ENCODE data around the gene SH3PXD2A. TPM values are rescaled to one million over a fixed set of nuclear protein-coding genes. Genes with fewer than 3 reads are reported as not detected.

Gene SH3PXD2A
- total and polyA plus RNA-seq, 2 donors (not counting 1 experiment from before 2014, with no cell fraction given): 3.2 to 33.5 TPM

DNA sequence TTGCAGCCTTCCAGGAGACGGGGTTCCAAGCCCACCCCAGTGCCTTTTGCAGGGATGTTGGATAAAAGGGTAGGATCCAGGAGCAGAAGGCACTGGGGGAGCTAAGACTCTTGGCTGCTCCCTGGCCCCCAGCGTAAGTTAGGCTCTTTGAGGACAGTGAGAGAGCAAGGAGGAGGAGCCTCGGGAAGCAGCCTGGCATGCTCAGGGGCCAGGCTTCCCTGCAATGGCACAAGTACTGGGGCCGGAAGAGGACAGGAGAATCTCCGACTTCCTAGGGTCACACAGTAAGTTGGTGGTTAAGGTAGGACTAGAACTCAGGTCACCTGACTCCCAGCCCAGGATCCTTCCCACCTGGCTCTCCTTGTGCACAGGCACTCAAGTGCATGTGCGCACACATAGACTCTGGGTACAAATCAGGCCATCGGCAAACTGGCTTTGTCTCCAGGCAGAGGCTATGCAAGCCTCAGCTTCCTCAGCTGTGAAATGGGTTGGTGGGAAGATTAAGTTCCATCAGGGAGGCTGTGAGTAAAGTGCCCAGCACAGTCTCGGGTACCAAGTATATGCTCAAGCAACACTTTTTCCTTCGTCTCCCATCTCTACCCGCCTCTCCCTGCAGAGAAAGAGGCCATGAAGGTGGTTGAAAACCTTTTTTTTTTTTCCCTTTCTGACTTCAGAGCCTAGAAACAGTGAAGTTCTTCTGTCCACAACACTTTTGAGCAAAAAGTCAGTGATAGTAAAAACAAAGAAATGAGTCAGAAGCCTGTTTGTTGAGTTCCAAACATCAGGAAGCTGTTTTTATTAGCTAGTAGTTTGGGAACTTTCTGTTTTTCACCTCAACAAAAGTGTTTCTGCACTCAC, 282.8 kb downstream of the SH3PXD2A start:
- H3K9ac ChIP-seq (ENCODE audit: low read length): no peak overlapping the region
- DNase-seq: no peak
- H3K27ac Mint-ChIP-seq: no peak overlapping the region
- H3K79me2 ChIP-seq (ENCODE audit: control insufficient read depth, insufficient read depth, low read length): no peaks in the 10 kb centered on the region
- 96% methylated on average over 7 of the region's 10 CpGs for WGBS (ENCODE audit: insufficient coverage)
- ChIA-PET CTCF (no interaction called here), POLR2A (no interaction called here)
- no peaks in the 10 kb centered on the region for H3K4me1 ChIP-seq (ENCODE audit: control insufficient read depth in 2 of 2, insufficient read depth in 2 of 2, low read length in 2 of 2)
- no peak for ATAC-seq (ENCODE audit: low read depth)
- no peaks in the 10 kb centered on the region for H3K9me3 Mint-ChIP-seq (ENCODE audit: insufficient read depth)
- no peak overlapping the region for H3K4me3 Mint-ChIP-seq
- peaks cover 7% of the 10 kb centered on the region for H3K27me3 Mint-ChIP-seq
- no peaks in the 10 kb centered on the region for H3K4me1 Mint-ChIP-seq
- no peak overlapping the region for H3K4me2 ChIP-seq (replicated peaks; ENCODE audit: low read depth, low read length, poor library complexity, severe bottlenecking)
- TF ChIP-seq EZH2 (IDR thresholded peaks at IDR 0.05; ENCODE audit: borderline replicate concordance, insufficient read depth, low read depth, low read length, poor library complexity, severe bottlenecking): no peak
- TF ChIP-seq, protein P1, sequence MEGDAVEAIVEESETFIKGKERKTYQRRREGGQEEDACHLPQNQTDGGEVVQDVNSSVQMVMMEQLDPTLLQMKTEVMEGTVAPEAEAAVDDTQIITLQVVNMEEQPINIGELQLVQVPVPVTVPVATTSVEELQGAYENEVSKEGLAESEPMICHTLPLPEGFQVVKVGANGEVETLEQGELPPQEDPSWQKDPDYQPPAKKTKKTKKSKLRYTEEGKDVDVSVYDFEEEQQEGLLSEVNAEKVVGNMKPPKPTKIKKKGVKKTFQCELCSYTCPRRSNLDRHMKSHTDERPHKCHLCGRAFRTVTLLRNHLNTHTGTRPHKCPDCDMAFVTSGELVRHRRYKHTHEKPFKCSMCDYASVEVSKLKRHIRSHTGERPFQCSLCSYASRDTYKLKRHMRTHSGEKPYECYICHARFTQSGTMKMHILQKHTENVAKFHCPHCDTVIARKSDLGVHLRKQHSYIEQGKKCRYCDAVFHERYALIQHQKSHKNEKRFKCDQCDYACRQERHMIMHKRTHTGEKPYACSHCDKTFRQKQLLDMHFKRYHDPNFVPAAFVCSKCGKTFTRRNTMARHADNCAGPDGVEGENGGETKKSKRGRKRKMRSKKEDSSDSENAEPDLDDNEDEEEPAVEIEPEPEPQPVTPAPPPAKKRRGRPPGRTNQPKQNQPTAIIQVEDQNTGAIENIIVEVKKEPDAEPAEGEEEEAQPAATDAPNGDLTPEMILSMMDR (IDR thresholded peaks at IDR 0.05): no peak
- no peak overlapping the region for H2AFZ ChIP-seq (ENCODE audit: insufficient read depth, low read depth, low read length, poor library complexity, severe bottlenecking)
- no peak overlapping the region for H3K4me3 ChIP-seq (ENCODE audit: control extremely low read depth in 1 of 5, extremely low read depth in 1 of 5, insufficient read depth in 1 of 5, low read depth in 2 of 5, low read length in 4 of 5)
- H3K27me3 ChIP-seq (replicated peaks in 1 of 4; ENCODE audit: control extremely low read depth in 1 of 4, control insufficient read depth in 3 of 4, insufficient read depth in 4 of 4, low read length in 3 of 4): no peaks in the 10 kb centered on the region
- H3K36me3 ChIP-seq (replicated peaks in 1 of 2; ENCODE audit: control extremely low read depth in 1 of 2, control insufficient read depth in 1 of 2, extremely low read depth in 1 of 2, insufficient read depth in 2 of 2, low read length in 1 of 2): no peaks in the 10 kb centered on the region
- no peak overlapping the region for H3K27ac ChIP-seq (ENCODE audit: low read length in 2 of 2)
- no peaks in the 10 kb centered on the region for H3K9me3 ChIP-seq (ENCODE audit: control extremely low read depth in 1 of 3, control insufficient read depth in 2 of 3, insufficient read depth in 1 of 3, low read length in 2 of 3)
- intact Hi-C loops (cut with micrococcal nuclease): no loop called here
- H4K20me1 ChIP-seq (ENCODE audit: control insufficient read depth, insufficient read depth, low read length, poor library complexity, severe bottlenecking): no peaks in the 10 kb centered on the region

DNA sequence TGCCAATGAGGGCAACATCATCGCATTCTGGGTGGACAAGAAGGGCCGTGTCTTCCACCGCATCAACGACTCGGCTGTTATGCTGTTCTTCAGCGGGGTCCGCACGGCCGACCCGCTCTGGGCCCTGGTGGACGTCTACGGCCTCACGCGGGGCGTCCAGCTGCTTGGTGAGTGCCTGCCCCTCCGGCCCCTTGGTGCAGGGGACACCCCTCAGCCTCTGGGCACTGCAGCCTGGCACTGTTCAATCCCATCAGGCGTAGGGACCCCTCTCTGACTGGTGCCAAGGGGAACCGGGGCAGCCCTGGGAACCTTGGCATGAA, 283.8 kb downstream of the SH3PXD2A start:
- Histone ChIP-seq H3K9me3 (ENCODE audit: control extremely low read depth in 1 of 3, control insufficient read depth in 2 of 3, insufficient read depth in 1 of 3, low read length in 2 of 3) (no peaks in the 10 kb centered on the region), H3K79me2 (ENCODE audit: control insufficient read depth, insufficient read depth, low read length) (no peaks in the 10 kb centered on the region), H3K4me1 (ENCODE audit: control insufficient read depth in 2 of 2, insufficient read depth in 2 of 2, low read length in 2 of 2) (no peaks in the 10 kb centered on the region), H3K4me2 (replicated peaks; ENCODE audit: low read depth, low read length, poor library complexity, severe bottlenecking) (no peak overlapping the region), H3K27me3 (replicated peaks in 1 of 4; ENCODE audit: control extremely low read depth in 1 of 4, control insufficient read depth in 3 of 4, insufficient read depth in 4 of 4, low read length in 3 of 4) (no peaks in the 10 kb centered on the region), H3K27ac (ENCODE audit: low read length in 2 of 2) (no peak overlapping the region), H3K9ac (ENCODE audit: low read length) (no peak overlapping the region), H2AFZ (ENCODE audit: insufficient read depth, low read depth, low read length, poor library complexity, severe bottlenecking) (no peak overlapping the region), H3K4me3 (ENCODE audit: control extremely low read depth in 1 of 5, extremely low read depth in 1 of 5, insufficient read depth in 1 of 5, low read depth in 2 of 5, low read length in 4 of 5) (no peak overlapping the region), H4K20me1 (ENCODE audit: control insufficient read depth, insufficient read depth, low read length, poor library complexity, severe bottlenecking) (no peaks in the 10 kb centered on the region), H3K36me3 (replicated peaks in 1 of 2; ENCODE audit: control extremely low read depth in 1 of 2, control insufficient read depth in 1 of 2, extremely low read depth in 1 of 2, insufficient read depth in 2 of 2, low read length in 1 of 2) (no peaks in the 10 kb centered on the region)
- DNase-seq (no peak), ATAC-seq (ENCODE audit: low read depth) (no peak)
- Mint-ChIP-seq H3K4me1 (no peaks in the 10 kb centered on the region), H3K4me3 (no peak overlapping the region), H3K27me3 (peaks cover 7% of the 10 kb centered on the region), H3K9me3 (ENCODE audit: insufficient read depth) (no peaks in the 10 kb centered on the region), H3K27ac (no peak overlapping the region)
- POLR2A ChIA-PET: no interaction called here
- WGBS (ENCODE audit: insufficient coverage): 94% methylated on average over 18 of the region's 18 CpGs
- TF ChIP-seq EZH2 (IDR thresholded peaks at IDR 0.05; ENCODE audit: borderline replicate concordance, insufficient read depth, low read depth, low read length, poor library complexity, severe bottlenecking): no peak
- TF ChIP-seq, protein P1 (IDR thresholded peaks at IDR 0.05): no peak
- intact Hi-C loops (cut with micrococcal nuclease): no loop called here
- CTCF ChIA-PET: no interaction called here
